NCI-H2171 treated with DMSO at 0.1 percent for 48 hours (cell line): ENCODE measurements around the gene HDGF.

Source experiments
- DNase-seq: peaks from one replicate; lab custom pipeline; 2025; lab: John Stamatoyannopoulos, UW

The HDGF gene

DNA sequence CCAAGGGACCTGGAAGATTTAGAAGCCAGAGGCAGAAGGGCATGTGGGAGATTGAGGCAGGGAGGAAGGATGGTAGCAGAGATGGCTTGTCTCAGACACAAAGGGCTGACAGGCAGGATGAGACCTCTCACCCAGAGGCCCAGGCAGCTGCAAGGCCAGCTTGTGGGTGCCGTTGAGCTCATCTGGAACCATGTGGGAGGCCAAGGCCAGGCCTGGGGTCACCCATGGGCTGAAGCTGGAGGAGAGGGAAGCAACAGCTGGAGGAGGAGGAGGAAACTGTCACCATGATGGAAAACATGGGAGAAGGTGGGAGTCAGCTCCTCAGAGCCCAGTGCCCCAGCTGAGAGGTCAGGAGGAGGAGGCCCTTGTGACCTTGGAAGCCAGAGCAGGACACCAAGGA is 52.5 kb downstream of the HDGF start:
- DNase-seq = no peak

DNA sequence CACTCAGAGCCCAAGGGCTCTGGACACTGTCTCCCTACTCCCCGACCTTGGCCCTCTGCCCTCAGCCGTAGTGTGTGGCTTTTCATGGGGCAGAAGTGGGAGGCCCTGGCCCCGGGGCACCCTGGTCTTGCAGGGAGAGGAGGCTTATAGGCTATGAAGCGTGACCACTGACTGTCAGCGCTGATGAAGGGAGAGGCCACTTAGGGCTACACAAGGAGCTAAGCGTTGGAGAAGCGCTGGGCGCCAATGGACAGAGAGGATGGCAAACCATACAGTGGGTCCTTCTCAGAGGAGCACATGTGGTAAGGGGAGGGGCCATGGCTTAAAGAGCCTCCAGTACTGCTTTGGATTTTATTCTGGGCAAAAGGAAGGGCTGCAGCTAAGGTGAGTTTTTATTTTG is 54.0 kb downstream of the HDGF start:
- no peak for DNase-seq

DNA sequence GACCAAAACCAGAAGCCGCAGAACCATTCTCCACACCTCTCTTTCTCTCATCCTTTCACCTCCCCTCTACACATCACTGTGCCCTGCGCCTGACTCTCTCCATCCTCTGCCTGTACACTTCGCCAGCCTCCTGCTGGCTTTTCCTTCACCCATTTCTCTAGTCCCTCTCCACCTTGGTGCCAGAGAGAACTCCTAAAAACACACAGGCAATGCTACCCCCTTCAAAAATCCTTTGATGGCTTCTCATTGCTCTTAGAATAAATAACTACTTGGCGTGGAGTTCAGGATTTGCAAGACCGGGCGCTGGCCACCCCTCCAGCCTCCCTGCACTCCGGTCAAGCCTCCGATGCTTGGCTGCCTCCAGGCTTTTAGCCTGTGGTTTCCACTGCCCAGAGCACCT is 54.7 kb downstream of the HDGF start:
- DNase-seq = no peak

DNA sequence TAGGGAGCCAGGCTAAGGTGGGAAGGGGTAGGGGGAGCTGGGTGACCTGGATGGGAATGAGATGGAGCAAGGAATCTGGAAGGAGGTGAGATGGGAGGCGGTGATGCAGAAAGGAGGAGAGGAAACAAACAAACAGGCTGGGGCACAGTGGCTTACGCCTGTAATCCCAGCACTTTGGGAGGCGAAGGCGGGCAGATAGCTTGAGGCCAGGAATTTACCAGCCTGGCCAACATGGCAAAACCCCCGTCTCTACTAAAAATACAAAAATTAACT is 56.8 kb downstream of the HDGF start:
- no peak for DNase-seq

DNA sequence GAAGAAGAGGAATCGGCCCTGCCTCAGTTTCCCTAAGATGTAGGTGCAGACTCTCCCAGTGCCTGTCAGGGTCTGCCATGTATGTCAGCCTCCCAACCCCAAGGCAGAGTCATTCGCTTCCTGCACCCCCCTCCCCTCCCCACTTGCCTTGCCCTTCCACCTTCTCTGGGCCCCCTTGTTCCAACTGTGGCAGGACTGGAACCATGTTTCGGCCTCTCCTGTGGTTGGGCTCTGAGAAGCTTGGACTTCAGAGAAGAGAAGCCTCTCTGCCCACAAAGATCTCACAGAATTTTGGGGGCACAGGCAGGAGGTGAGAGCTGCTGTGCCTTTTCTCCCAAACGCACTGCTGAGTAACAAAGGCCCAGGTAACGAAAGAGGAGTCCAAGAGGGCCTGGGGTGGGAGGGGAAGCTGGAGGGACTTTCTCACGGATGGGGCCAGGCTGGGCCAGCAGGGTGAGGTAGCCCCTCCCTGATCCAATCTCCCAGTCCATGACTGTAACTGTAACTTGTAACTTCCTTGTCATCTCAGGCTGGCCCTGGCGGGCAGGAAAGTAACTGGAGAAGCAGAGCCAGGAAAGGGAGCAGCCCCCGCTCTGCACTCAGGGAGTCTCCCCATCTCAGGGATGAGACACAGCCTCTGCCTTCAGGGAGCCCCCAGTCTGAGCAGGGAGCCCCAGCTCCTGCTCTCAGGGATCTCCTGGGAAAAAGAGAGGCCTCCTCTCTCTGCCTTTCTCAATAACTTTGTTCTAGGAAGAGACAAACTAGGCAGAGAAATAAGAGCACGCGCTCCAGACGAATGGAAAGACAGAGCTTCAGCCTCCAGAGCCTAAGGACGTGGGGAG is 57.4 kb downstream of the HDGF start:
- DNase-seq = no peak

DNA sequence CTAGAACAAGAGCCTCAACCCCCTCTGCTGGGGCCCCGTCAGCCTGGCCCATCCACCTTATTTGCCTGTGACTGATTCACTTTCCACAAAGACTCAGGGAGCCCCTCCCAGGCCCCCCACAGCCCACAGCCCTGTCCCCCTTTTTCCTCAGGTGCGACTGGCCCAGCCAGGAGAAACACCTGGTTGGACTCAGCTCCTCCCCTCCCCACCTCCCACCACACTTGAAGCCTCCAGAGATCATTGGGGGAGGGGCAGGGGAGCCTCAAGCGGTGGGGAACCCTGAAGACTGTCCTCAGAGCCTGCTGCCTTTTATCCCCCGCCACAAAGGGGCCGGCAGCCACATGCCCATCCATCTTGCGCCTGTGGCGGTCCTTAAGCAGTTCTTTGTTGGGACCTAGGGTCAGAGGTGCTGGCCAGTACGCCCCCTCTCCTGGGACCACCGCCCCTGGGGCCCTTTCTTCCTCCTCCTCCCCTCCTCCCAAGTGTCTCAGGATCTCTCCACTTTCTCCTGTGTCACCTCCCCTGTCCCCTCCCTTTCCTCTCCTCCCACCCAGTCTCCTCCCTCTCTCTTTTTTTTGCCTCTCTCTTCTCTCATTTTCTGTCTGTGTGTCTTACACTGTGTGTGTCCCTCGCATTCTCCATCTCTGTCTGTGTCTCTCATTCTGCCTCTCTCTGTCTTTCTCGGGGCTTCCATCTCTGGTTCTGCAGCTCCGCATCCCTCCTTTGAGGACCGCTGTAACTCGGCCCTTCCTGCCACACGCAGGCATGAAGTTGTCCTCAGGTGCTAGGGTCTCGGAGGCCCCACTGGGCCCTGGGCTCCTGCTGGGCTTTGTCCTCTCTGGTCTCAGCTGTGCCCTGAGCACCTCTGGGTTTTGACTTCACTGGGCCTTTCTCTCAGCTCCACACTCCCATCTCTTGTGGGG is 58.3 kb downstream of the HDGF start:
- peak; percentile 70 for DNase-seq

DNA sequence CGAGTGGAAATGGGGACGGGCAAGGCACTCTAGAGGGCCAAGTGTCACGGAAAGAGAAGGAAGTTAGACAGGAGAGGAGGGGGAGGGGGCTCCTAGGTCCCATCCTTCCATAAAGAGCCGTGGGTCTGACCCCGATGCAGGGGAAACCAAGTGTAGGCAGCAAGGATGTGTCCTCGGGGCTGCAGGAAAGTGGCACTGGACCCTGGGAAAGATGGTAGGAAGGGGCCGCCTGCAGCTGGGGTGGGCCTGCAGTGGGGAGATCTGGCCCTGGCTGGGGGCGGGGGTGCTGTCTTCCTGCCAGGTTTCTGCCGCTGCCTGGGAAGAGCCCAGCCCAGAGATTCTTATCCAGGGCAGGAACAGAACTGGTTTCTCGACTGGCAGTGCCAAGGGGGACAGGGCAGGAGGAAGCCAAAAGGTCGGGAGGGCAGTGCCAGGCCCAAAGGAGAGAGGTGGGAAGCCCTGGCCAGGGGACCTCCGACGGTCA is 59.0 kb downstream of the HDGF start:
- DNase-seq = no peak
